Measurements from ENCODE around the gene DDB1. TPM values are rescaled to one million over a fixed set of nuclear protein-coding genes. Genes with fewer than 3 reads are reported as not detected.

DDB1 gene
- total and polyA plus RNA-seq, 7 donors: 111 to 187 (median 161) TPM

- intact Hi-C loops (cut with DNase I): no loop called here
- Histone ChIP-seq H3K4me3 (no peak overlapping the region), H3K27ac (no peak overlapping the region), H3K9me3 (no peaks in the 10 kb centered on the region), H3K36me3 (ENCODE audit: insufficient read depth in 1 of 2, low read depth in 1 of 2) (peaks cover 0 to 2% of the 10 kb centered on the region in 2 donors), H3K4me1 (no peaks in the 10 kb centered on the region), H3K27me3 (ENCODE audit: insufficient read depth in 3 of 3, low read length in 2 of 3) (no peaks in the 10 kb centered on the region)
- TF ChIP-seq, protein P1, sequence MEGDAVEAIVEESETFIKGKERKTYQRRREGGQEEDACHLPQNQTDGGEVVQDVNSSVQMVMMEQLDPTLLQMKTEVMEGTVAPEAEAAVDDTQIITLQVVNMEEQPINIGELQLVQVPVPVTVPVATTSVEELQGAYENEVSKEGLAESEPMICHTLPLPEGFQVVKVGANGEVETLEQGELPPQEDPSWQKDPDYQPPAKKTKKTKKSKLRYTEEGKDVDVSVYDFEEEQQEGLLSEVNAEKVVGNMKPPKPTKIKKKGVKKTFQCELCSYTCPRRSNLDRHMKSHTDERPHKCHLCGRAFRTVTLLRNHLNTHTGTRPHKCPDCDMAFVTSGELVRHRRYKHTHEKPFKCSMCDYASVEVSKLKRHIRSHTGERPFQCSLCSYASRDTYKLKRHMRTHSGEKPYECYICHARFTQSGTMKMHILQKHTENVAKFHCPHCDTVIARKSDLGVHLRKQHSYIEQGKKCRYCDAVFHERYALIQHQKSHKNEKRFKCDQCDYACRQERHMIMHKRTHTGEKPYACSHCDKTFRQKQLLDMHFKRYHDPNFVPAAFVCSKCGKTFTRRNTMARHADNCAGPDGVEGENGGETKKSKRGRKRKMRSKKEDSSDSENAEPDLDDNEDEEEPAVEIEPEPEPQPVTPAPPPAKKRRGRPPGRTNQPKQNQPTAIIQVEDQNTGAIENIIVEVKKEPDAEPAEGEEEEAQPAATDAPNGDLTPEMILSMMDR (IDR thresholded peaks at IDR 0.05): no peak
- ATAC-seq (no peak), DNase-seq (no peak)
- WGBS, 3 donors: 91 to 93% (median 92%) methylated on average over 4 of the region's 4 CpGs
These were observed 57.7 kb downstream of the DDB1 start for GRCh38 chr11:61275191-61275590.

GRCh38 chr11:61274084-61274483, 58.8 kb downstream of the DDB1 start:
- intact Hi-C loops (cut with DNase I): no loop called here
- WGBS, 3 donors: 95 to 99% (median 96%) methylated on average over 4 of the region's 4 CpGs
- H3K4me1 ChIP-seq: no peaks in the 10 kb centered on the region
- no peaks in the 10 kb centered on the region for H3K27me3 ChIP-seq (ENCODE audit: insufficient read depth in 3 of 3, low read length in 2 of 3)
- no peak overlapping the region for H3K4me3 ChIP-seq
- DNase-seq (no peak), ATAC-seq (no peak)
- no peak overlapping the region for H3K27ac ChIP-seq
- H3K9me3 ChIP-seq: no peaks in the 10 kb centered on the region
- TF ChIP-seq, protein P1 (IDR thresholded peaks at IDR 0.05): no peak
- no peaks in the 10 kb centered on the region for H3K36me3 ChIP-seq (ENCODE audit: insufficient read depth in 1 of 2, low read depth in 1 of 2)

- TF ChIP-seq, protein P1 (IDR thresholded peaks at IDR 0.05): no peak
- H3K9me3 ChIP-seq: no peaks in the 10 kb centered on the region
- WGBS, 3 donors: 73 to 76% (median 73%) methylated on average over 16 of the region's 16 CpGs
- no peaks in the 10 kb centered on the region for H3K36me3 ChIP-seq (ENCODE audit: insufficient read depth in 1 of 2, low read depth in 1 of 2)
- intact Hi-C loops (cut with DNase I): no loop called here
- no peak for DNase-seq
- H3K4me1 ChIP-seq: no peaks in the 10 kb centered on the region
- H3K27ac ChIP-seq: no peak overlapping the region
- no peak for ATAC-seq
- no peak overlapping the region for H3K4me3 ChIP-seq
- H3K27me3 ChIP-seq (ENCODE audit: insufficient read depth in 3 of 3, low read length in 2 of 3): no peaks in the 10 kb centered on the region
These were observed 59.5 kb downstream of the DDB1 start for GRCh38 chr11:61273178-61274078.

GRCh38 chr11:61272731-61273130, 60.2 kb downstream of the DDB1 start:
- DNase-seq (no peak), ATAC-seq (no peak)
- intact Hi-C loops (cut with DNase I): no loop called here
- no peak overlapping the region for H3K4me3 ChIP-seq
- no peaks in the 10 kb centered on the region for H3K36me3 ChIP-seq (ENCODE audit: insufficient read depth in 1 of 2, low read depth in 1 of 2)
- WGBS, 3 donors: 96 to 99% (median 96%) methylated on average over 3 of the region's 3 CpGs
- H3K27ac ChIP-seq: no peak overlapping the region
- no peaks in the 10 kb centered on the region for H3K4me1 ChIP-seq
- no peaks in the 10 kb centered on the region for H3K27me3 ChIP-seq (ENCODE audit: insufficient read depth in 3 of 3, low read length in 2 of 3)
- no peaks in the 10 kb centered on the region for H3K9me3 ChIP-seq
- TF ChIP-seq, protein P1 (IDR thresholded peaks at IDR 0.05): no peak

All from psoas muscle (tissue), 8 donors.